OCI-LY7 (cell line): ENCODE results near the gene CTNS. TPM values are rescaled to one million over a fixed set of nuclear protein-coding genes. Genes with fewer than 3 reads are reported as not detected.

Experiments used
- BruUV-seq: library from RNA; stranded (reverse); fragments of 400-500 nt; replicated peaks from 2 replicates; lab custom pipeline; 2021; lab: Mats Ljungman, UMichigan
- CTCF ChIA-PET: fragments of 300-600 bp; sonication (Branson Sonifier 250); formaldehyde crosslinking; loops from one replicate; lab custom pipeline; 2022; ENCODE audit warnings: antibody characterized with exemption; ENCODE audit not compliant: unreplicated experiment; lab: Charles Lee
- POLR2A ChIA-PET: fragments of 300-600 bp; sonication (Branson Sonifier 250); formaldehyde crosslinking; loops from one replicate; lab custom pipeline; 2022; ENCODE audit warnings: antibody characterized with exemption; lab: Charles Lee
- DNase-seq: peaks from one replicate; pipeline ENCODE4 v3.0.0-alpha.2; 2015; ENCODE audit warnings: low spot score
- H2AFZ ChIP-seq: fragments of 200-600 bp; sonication (generic), shearing (Covaris generic); 2 replicates; pipeline ENCODE4 v1.6.1; 2014; ENCODE audit warnings: mild to moderate bottlenecking, antibody characterized with exemption, low read length, moderate library complexity
- H3K27ac ChIP-seq: fragments of 200-600 bp; sonication (generic); 2 replicates; pipeline ENCODE4 v1.5.1; 2014; ENCODE audit warnings: mixed run types, low read depth, mild to moderate bottlenecking, moderate library complexity, low read length, inconsistent platforms; ENCODE audit not compliant: poor library complexity, severe bottlenecking
- H3K36me3 ChIP-seq: fragments of 200-600 bp; sonication (generic); 2 replicates; pipeline ENCODE4 v1.6.1; 2014; ENCODE audit warnings: mild to moderate bottlenecking, antibody characterized with exemption, low read length, moderate library complexity, mixed read lengths; ENCODE audit not compliant: insufficient read depth
- H3K4me1 ChIP-seq: fragments of 200-600 bp; sonication (generic); 2 replicates; pipeline ENCODE4 v1.5.1; 2014; ENCODE audit warnings: mild to moderate bottlenecking, low read length; ENCODE audit not compliant: insufficient read depth, poor library complexity, severe bottlenecking
- H3K4me2 ChIP-seq: fragments of 200-600 bp; sonication (generic); 2 replicates; pipeline ENCODE4 v1.6.1; 2014; ENCODE audit warnings: mild to moderate bottlenecking, low read length
- H3K4me3 ChIP-seq: fragments of 200-600 bp; sonication (generic); 2 replicates; pipeline ENCODE4 v1.5.1; 2014; ENCODE audit warnings: mild to moderate bottlenecking, low read depth, low read length; ENCODE audit not compliant: poor library complexity, severe bottlenecking
- H3K79me2 ChIP-seq: fragments of 200-600 bp; sonication (generic); 2 replicates; pipeline ENCODE4 v1.6.1; 2016; ENCODE audit warnings: low read depth, mild to moderate bottlenecking, low read length, moderate library complexity, mixed read lengths; ENCODE audit not compliant: insufficient read depth
- H3K9me2 ChIP-seq: fragments of 200-600 bp; sonication (generic); 2 replicates; pipeline ENCODE4 v1.6.1; 2016; ENCODE audit warnings: mild to moderate bottlenecking, low read length, mixed read lengths; ENCODE audit not compliant: insufficient read depth
- H3K9me3 ChIP-seq: fragments of 200-600 bp; sonication (generic); 2 replicates; pipeline ENCODE4 v1.6.1; 2014; ENCODE audit warnings: mild to moderate bottlenecking, mixed run types, low read length, mixed read lengths
- H4K20me1 ChIP-seq: fragments of 200-600 bp; sonication (generic); 2 replicates; pipeline ENCODE4 v1.6.1; 2014; ENCODE audit warnings: mild to moderate bottlenecking, antibody characterized with exemption, low read length, moderate library complexity, mixed read lengths; ENCODE audit not compliant: insufficient read depth
- EZH2phosphoT487 ChIP-seq: fragments of 200-600 bp; sonication (generic); IDR thresholded peaks from 2 replicates; pipeline ENCODE4 v1.6.1; 2018; ENCODE audit warnings: low read depth, borderline replicate concordance, mild to moderate bottlenecking, mixed run types, antibody characterized with exemption, low read length, moderate library complexity, mixed read lengths
- intact Hi-C: fragments of 100-400 bp; cut with micrococcal nuclease; formaldehyde crosslinking; loops from one replicate; pipeline ENCODE4 v1.10.0; 2022; ENCODE audit not compliant: unreplicated experiment
- total RNA-seq, 2 experiments: library from RNA; depleted of rRNA in 1 of 2; stranded (reverse); fragments of >200 nt in 1 of 2; shearing (Covaris generic) in 1 of 2; gene quantifications; 2 replicates each; pipeline ENCODE4 v1.2.3, GENCODE V29; 2014 to 2022
- TF ChIP-seq, protein P1 (sequence below): fragments of 200-600 bp; sonication (generic); conservative IDR thresholded peaks from 2 replicates; pipeline ENCODE4 v1.5.1; 2014; ENCODE audit warnings: mild to moderate bottlenecking, antibody characterized with exemption, low read length, moderate library complexity, mixed read lengths

The CTNS gene
- total RNA-seq, 2 experiments from 2014 or later, result 5.6 to 13.6 TPM

DNA sequence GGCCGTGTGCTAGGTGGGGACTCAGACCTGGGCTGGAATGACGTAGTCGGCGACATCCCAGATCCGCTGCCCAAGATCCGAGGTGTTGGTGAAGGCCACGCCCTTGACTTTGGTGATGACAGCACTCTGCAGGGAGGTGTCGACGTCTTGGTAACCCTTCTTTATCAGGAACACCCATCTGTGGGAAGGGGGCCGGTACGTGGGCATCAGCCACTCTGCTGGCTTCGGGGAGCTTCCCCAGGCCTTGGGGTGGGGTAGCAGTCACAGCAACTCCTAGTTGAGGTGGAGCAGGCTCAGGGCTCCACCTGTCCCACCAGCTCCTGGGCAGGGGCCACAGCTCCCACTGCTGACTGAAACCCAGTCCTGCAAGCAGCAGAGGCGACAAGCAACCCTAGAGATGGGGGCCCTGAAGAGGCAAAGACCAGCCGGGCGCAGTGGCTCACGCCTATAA is 55.1 kb downstream of the CTNS start:
- TF ChIP-seq, protein P1, sequence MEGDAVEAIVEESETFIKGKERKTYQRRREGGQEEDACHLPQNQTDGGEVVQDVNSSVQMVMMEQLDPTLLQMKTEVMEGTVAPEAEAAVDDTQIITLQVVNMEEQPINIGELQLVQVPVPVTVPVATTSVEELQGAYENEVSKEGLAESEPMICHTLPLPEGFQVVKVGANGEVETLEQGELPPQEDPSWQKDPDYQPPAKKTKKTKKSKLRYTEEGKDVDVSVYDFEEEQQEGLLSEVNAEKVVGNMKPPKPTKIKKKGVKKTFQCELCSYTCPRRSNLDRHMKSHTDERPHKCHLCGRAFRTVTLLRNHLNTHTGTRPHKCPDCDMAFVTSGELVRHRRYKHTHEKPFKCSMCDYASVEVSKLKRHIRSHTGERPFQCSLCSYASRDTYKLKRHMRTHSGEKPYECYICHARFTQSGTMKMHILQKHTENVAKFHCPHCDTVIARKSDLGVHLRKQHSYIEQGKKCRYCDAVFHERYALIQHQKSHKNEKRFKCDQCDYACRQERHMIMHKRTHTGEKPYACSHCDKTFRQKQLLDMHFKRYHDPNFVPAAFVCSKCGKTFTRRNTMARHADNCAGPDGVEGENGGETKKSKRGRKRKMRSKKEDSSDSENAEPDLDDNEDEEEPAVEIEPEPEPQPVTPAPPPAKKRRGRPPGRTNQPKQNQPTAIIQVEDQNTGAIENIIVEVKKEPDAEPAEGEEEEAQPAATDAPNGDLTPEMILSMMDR, result peak; percentile 41
- no peak for TF ChIP-seq EZH2phosphoT487
- intact Hi-C loops, result no loop called here
- H2AFZ ChIP-seq, result no peak overlapping the region
- no peak overlapping the region for H3K4me3 ChIP-seq
- DNase-seq, result peak; percentile 59
- no peaks in the 10 kb centered on the region for H3K9me3 ChIP-seq
- H3K4me1 ChIP-seq, result peaks cover 60% of the 10 kb centered on the region
- H3K4me2 ChIP-seq, result peak overlapping the region; percentile 15; the same call in 1 of the 2 replicates
- no TSS peak for BruUV-seq
- peaks cover 52% of the 10 kb centered on the region for H3K36me3 ChIP-seq
- ChIA-PET CTCF (no interaction called here), POLR2A (interaction anchor here (0.6 kb wide), 1 partner anchor 32 kb away, joined by 4 read pairs; the partner anchor contains the start of gene HASPIN)
- H4K20me1 ChIP-seq, result 0 out of 2 replicates have a peak, but pooled peaks cover 4% of the 10 kb centered on the region
- peak overlapping the region; percentile 28 for H3K27ac ChIP-seq
- H3K9me2 ChIP-seq, result no peaks in the 10 kb centered on the region
- peaks cover 54% of the 10 kb centered on the region for H3K79me2 ChIP-seq

DNA sequence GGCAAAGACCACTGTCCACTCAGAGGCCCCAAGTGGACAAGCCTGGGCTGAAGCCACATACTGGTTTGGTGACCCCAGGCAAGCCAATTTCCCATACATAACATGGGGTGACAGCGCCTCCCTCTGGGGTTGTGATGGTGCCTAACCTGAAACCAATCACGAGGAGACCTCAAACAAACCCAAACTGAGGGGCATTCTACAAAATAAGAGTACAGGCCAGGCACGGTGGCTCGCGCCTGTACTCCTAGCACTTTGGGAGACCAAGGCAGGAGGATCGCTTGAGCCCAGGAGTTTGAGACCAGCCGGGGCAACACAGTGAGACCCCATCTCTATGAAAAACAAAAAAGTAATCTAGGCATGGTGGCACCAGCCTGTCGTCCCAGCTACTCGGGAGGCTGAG is 55.8 kb downstream of the CTNS start:
- Histone ChIP-seq H3K9me3 (no peaks in the 10 kb centered on the region), H3K27ac (peak overlapping the region; percentile 87), H3K9me2 (no peaks in the 10 kb centered on the region), H3K79me2 (peaks cover 54% of the 10 kb centered on the region), H3K4me2 (peak overlapping the region; percentile 75), H3K4me1 (peaks cover 67% of the 10 kb centered on the region), H4K20me1 (0 out of 2 replicates have a peak, but pooled peaks cover 4% of the 10 kb centered on the region), H3K4me3 (peak overlapping the region; percentile 79), H2AFZ (no peak overlapping the region), H3K36me3 (peaks cover 52% of the 10 kb centered on the region)
- DNase-seq, result no peak
- intact Hi-C loops, result no loop called here
- CTCF ChIA-PET, result no interaction called here
- TF ChIP-seq, protein P1, result peak; percentile 64
- TF ChIP-seq EZH2phosphoT487, result no peak
- POLR2A ChIA-PET, result no interaction called here
- BruUV-seq, result no TSS peak

DNA sequence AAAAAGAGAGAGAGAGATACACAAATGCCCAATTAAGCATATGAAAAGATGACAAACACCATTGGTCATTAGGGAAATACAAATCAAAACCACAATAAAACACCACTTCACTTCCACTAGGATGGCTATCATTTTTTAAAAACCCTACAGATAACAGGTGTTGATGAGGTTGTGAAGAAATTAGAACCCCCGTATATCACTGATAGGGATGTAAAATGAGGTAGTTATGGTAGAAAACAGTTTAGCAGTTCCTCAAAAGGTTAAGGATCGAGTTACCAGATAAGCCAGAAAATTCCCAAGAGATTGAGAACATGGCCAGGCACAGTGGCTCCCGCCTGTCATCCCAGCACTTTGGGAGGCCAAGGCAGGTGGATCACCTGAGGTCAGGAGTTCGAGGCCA is 56.6 kb downstream of the CTNS start:
- TF ChIP-seq EZH2phosphoT487, result no peak
- TF ChIP-seq, protein P1, result no peak
- POLR2A ChIA-PET, result interaction anchor here (1.1 kb wide), 1 partner anchor 9 kb away, joined by 4 read pairs; no protein-coding TSS in a partner anchor
- BruUV-seq, result no TSS peak
- Histone ChIP-seq H3K4me3 (peak overlapping the region; percentile 79), H3K36me3 (peaks cover 50% of the 10 kb centered on the region), H3K79me2 (peaks cover 54% of the 10 kb centered on the region), H3K4me2 (peak overlapping the region; percentile 75), H3K27ac (peak overlapping the region; percentile 87), H3K9me3 (peaks cover 8% of the 10 kb centered on the region; the same call in 1 of the 2 replicates), H2AFZ (no peak overlapping the region), H4K20me1 (0 out of 2 replicates have a peak, but pooled peaks cover 4% of the 10 kb centered on the region), H3K9me2 (no peaks in the 10 kb centered on the region), H3K4me1 (peaks cover 65% of the 10 kb centered on the region)
- no peak for DNase-seq
- intact Hi-C loops, result loop anchor here (1.0 kb wide), 1 partner anchor 30 kb away; the partner anchor contains the start of gene HASPIN
- CTCF ChIA-PET, result no interaction called here
